Stimulated activated CD4-positive, alpha-beta T cell treated with anti-CD3 and anti-CD28 coated beads, TNF-alpha, amount 100 ng/mL, for 1 hour (primary cell): ENCODE measurements around the gene ITPR2.

ENCODE experiments used
- DNase-seq, 3 donors: peaks; one replicate each; pipeline ENCODE4 v3.0.0-alpha.2; 2020; ENCODE audit warnings: low read depth in 3 of 3, low spot score in 1 of 3

ITPR2 gene

DNA sequence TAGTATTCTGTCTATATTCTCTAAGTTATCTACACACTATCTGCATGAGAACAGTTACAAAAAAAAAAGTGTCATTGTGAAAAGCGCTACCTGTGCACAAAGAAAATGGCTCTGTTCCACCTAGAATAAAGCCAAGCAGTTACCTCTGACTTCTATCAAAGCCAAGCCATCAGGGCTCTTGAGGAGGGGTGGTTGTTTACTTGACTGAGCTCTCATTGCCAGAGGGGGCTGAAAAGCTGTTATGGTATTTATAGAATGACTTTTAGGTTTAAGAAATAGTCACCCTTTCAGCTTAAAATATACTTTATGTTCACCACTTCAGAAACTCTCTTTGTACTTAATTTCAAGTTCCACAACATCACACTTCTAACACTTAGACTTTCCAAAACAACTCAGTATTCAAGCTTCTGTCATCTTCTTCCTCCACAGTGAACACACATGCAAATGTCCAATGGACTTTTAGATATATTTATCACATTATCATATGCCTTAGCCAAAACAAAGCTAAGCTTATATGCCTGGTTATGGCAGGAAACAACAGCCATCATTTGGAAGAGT, 7.5 kb downstream of the ITPR2 start:
- no peak for DNase-seq

DNA sequence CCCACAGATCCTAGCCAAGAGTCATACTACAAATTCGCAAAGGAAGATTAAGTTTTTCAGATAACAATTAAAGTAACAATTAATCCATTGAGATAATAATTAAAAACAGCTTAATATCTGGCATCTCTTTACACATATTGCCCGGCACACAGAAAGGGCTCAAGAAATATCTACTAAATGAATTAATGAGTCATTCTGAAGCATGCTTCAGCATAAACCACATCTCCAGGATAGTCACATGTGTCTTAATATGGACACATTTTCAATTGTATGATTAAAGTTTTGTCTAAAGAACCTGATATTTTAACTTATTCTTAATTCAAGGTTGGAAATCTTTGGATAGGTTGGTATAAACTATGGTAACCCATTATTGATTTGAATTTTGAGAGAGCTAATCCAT, 9.6 kb downstream of the ITPR2 start:
- DNase-seq, result no peak

DNA sequence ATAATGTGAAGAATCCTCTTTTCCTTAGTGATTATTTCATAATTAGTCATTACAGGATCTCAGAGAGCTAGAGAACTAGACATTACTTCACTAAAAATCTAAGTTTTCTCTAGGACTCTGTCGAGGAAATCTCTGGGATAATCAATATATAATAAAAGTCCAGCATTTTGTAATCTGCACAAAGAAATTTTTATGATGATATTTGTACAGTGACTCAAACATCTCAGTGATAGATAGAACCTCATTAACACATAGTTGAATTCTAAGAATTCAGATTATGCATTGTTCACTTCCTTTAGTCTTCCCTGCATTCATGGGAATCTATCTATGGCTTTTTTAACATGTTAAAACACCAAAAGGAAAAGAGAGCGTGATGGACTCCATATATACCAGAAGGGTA, 11.0 kb downstream of the ITPR2 start:
- DNase-seq, result no peak

DNA sequence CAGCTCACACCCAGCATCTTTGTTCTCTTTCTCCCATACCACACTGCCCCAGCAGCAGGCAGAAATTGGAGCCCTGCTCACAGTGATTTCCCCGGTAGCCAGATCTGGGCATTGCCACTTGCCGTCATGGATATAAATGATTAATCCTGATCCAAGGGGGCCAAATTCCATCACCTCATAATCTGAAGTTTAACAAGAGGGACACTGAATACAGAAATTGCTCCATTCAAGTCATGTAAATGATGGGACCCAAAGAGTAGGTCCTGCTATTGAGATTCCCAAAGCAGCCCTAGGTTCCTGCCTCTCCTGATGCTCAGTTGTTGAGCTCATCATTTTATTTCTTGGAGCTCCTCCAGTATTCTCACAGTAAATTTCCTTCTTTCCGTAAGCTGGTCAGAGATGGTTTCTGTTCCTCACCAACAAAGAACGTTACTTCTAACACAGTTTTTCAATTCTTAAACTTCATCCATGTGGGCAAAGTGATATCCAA, 11.7 kb downstream of the ITPR2 start:
- DNase-seq, result no peak

DNA sequence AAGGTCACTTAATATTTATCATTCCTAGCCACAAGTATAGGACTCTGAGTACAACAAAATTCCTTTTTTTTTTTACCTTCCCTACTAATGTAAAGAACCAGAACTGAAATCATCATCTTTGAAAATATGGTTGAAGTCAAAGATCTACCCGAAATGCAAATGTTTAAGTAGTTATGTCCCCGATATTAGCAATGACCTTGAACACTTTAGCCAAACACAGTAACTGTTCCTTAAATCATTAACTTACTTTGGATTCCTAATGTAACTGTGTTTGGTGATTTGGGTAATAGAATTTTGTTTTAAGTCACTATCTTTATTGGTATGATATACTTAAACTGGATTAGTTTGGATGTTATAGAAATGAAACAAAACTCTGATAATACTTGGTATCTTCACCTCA, 14.4 kb downstream of the ITPR2 start:
- no peak for DNase-seq

DNA sequence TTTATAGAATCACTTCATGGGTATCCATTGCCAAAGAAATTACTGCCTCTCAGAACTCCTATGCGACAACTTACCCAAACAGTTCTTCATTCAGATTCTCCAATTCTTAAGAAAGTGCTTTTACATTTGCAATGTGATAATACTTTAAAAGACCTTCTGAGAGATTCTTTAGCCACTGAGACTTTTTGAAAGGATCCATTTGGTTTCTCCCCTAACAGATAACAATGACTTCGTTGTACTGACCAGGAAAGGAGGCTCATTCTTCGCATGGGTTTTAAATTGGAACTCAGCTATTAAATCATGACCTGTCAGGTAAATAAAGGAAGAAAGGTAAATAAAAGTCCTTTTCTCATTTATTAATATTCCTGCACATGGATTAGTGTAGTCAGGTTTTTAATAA, 14.8 kb downstream of the ITPR2 start:
- DNase-seq, result no peak

DNA sequence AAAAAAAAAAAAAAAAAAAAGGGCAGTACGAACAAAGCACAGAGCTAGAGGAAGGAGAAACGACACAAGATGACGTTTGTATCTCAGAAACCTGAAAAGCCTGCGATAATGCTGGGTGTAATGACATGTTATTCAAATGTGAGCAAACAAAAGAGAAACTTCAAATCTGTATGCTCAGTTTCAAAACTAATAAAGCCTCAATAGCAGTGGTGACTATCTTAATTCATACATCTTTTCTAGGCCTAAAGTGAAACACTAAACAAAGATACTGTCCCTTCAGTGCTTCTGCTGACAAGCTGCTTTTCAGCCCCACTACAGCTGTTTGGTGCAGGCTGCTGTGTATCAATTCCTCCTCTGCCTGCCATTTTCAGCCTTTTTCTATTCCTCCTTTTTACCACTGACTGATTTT, 15.8 kb downstream of the ITPR2 start:
- DNase-seq, result no peak

DNA sequence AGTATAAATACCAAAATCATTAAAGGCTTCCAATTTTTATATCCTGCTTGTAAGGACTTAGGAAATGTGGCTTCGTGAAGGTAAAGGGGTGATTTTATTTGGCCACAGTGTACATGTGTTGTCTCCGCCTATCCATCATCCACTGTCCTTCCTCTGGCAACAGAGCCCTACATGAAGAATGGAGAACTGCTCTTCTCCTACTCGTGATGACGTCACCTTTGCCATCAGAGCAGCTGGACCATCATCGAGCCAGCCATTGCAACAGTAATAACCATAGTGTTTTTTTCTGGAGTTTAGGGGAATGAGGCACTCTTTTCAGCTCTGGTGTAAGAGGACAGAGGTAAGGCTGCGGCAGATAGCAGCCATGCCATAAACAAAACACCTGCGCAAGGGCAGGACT, 19.2 kb downstream of the ITPR2 start:
- DNase-seq, result no peak

DNA sequence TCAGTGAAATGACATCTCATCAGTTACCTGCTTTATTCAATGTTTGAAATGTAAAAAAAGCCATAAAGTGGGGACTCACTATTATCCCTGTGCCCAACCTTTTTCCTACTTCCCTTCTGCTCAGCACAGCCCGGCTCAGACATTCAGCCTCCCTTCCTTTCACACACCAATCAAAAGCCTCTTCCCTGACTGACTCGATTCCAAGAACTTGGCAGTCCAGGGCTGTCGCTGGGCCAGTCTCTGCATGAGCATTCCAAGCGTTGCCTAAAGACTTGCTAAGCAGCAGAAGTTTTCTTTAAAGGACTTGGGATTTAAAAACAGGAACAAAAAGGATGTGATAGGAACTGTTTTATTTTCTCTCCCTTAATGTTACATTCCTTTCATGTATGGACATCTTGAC, 22.7 kb downstream of the ITPR2 start:
- DNase-seq, result no peak

DNA sequence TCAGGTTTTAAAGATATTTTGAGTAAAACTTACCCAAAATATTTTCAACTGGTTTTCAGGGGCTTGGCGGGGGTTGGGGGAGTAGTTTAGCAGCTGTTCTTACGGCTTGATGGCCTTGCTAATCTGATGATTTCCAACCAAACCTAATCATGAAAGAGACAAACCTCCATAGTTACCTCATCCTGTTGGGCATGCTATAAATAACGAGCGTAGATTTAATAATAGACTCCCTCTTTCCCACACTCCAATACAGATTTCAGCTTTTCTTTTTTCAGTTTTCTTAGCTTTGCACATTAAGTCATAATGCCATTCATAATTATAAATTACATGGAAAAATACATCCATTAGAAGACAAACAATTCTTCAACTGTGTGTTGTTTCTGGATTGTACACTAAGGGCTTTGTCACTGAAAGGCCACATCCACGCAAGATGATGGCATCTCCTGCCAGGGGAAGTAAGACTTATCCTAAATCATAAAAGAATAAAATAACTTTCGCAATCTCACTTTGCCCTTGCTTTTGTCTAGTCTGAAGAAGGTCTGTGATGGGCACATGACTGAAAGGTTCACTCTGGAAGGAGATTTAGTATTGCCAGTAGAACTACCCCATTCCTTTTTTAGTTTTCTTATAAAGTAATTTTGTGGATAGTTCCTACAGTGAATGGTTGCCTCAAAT, 23.2 kb downstream of the ITPR2 start:
- no peak for DNase-seq

DNA sequence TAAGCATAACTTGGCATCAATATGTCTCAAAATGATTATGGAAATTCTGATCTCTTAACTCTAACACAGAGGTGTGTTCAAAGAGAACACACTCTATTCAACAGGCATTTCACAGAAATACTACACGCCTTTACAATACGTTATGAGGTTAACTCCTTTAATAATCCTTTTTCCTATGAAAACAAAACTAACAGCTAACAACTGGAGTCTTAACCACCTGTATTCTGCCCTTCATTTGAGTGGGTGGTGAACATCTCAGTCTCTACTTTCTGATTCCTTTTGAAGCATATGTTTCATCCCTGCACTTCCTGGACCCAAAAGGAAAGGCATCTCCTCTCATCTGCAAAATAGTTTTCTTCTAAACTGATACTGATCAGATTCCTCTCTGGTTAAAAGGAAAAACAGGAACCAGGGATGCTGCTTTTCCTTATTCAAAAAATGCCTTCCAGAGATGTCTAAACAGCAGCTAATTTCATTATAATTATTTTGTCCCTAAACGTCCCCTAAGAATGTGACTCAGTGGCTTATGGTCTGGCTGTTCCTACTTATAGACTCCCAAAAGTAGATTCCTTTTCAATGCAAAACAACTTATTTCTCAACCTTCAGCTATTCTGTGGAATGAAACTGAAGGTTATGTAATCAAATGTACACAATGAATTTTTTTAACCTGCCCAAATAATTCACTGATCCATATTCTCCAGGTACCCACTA, 24.1 kb downstream of the ITPR2 start:
- DNase-seq, result no peak

DNA sequence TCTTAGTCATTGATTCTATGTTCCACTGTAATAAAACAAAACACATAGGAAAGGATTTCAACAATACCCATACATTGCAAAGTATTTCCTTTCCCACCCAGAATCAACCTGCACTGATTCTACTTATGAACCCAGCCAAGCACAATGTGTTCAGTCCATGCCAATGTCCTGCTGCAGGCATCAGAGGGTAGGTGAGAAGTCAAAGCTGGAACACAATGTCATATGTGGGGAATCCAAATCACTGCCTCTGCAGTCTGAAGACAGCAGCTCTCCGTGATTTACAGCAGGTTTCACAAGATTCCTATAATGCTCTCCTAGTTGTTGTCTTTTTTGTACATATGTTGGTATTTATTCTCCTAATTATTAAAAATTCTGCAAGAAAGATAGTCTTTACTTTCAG, 25.7 kb downstream of the ITPR2 start:
- no peak for DNase-seq

DNA sequence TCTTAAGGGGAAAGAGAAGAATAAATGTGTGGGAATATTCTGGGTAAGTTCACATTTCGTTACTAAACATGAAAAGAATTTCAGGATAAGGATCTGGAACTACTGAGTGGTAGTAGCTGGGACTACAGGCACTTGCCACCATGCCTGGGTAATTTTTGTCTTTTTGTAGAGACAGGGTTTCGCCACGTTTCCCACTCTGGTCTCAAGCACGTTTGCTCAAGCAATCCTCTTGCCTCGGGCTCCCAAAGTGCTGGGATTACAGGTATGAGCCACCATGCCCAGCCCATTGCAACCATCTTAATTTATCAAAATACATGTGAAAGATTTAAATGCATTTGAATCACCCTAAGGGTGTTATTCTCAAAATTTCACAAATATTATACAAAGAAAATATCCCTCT, 26.4 kb downstream of the ITPR2 start:
- no peak for DNase-seq

DNA sequence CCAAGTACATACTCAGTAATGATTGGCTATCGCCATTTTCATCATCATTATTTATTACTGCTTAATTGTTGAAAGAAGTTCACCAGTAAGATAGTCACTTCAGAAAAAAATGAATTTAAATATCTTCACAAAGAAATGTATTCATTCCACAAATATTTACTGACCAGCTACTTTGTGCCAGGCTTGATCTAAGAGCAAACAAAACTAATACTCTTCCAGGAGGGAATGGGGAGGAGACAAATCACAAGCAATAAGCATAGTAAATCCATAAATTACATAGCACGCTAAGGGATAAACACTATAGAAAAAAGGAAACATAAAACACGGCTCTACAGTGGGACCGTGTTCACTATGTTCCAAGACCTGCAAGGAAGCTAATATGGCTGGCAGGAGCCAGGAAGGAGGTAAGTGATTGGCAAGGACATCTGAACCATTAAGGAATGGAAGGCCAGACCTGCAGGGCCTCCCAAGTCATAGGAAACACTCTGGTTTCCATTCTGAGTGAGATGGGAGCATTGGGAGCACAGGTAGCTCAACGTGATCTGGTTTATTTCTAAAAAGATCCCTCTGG, 27.5 kb downstream of the ITPR2 start:
- no peak for DNase-seq

DNA sequence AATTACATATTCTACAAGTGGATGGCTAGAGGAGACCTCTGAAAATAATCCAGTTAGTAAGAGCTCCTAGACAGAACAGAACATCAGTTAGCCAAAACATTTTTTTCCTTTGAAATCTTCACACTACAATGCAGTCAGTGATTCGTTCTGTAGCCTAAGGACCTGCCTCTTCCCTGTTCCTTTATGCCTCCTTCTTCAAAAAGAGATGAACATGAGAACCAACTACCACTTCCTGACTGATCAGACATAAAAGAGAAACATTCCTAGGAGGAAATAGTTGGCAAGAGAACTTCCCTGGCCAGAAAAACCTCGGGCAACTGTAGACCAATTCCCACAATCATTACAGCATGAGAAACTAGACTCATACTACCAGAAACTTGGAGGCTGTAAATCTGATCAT, 29.4 kb downstream of the ITPR2 start:
- no peak for DNase-seq

DNA sequence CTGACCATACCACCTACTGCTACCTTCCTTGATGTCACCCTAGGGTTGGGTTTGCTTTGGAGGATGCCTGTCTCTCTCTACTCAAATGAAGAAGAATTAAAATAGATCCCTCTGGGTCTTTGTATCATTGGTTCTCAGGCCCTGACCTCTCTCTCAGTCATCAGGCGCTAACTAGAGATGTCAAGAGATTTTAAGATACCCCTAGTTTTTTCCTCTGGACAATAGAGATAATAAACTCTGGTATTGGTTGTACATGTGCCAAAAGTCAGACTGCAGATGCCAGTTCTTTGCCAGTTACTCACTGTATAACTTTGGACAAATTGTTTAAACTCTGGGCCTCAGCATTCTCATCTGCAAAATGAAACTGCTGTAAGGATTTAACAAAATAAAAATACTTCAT, 31.5 kb downstream of the ITPR2 start:
- DNase-seq, result no peak

DNA sequence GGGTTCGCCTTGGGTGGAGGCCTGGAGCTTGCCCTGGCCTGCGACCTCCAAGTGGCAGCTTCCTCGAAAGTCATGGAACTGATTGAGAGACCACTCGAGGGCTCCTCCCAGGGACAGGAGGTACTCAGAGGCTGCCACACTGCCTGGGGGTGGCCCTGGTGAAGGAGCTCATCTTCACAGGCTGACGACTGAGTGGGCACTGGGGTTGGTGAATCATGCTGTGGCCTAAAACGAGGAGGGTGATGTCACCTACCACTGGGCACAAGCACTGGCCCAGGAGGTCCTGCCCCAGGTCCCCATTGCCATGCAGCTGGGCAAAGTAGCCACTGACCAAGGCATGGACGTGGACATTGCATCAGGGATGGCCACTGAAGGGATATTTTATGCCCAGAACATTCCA, 32.1 kb downstream of the ITPR2 start:
- DNase-seq, result no peak

DNA sequence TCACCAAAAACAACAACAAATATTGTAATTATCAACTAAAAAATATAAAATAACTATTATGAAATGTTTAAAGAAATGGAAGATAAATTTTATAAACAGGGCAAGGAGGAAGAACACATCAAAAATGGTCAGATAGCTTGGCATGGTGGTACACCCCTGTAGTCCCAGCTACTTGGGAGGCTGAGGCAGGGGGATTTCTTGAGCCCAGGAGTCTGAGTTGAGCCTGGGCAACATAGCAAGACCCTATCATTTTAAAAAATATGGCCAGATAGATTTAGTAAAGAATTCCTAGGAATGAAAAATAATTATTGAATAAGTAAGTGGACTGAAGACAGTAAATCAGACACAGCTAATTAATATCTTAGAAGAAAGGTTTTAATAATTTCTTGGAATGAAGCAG, 32.6 kb downstream of the ITPR2 start:
- no peak for DNase-seq

DNA sequence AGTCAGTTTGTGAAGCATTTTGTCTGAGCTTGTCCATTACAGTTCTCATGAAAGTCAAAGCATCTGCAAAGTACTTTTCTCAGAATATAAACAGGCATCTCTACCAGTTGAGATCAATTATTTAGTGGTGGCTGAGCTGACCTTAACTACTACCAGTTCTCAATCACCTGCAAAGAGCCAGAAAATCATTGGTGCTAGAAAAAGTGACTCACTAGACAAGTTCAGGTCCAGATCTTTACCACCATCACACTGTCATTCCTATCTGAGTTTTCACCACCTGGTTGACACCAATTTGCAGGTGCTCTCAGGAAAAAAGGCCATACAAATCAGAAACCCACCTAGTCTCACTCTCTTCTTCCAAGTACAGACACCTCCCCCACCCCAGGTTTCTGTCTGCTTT, 33.3 kb downstream of the ITPR2 start:
- DNase-seq, result no peak

DNA sequence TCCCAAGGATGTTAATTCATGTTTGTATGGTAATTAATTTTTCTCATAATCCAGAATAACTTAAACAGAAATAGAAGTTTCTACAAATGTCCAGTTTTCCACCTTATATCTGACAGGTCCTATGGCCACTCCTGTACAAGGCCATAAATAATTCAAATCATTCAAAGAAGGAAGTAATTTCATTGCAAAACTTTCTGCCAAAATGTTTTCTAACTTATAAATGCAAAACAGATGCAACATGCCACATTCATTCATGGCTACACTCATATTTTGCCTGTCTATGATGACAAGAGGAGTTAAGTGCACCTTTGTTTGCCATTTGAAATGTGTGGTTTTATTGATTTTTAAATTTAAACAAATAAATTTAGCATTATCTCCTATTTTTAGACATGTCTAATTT, 34.4 kb downstream of the ITPR2 start:
- DNase-seq, result no peak

DNA sequence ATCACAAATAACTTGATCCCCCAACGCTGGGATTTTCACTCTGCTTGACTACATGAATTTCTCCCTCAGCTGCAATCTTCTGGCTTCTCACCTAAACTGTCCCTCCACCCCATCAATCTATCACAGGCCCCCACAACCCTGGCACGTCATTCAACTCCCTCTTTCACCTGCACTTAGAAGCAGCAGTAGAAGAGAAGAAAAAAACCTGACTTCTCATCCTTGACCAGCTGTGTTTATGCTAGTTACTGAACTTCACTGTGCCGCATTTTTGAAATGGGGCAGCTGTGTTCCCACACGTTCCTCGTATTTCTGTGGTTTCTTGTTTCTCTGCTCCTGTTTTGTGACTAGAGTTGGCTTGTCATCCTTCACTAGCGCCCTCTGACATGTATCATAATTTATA, 35.0 kb downstream of the ITPR2 start:
- DNase-seq, result no peak

DNA sequence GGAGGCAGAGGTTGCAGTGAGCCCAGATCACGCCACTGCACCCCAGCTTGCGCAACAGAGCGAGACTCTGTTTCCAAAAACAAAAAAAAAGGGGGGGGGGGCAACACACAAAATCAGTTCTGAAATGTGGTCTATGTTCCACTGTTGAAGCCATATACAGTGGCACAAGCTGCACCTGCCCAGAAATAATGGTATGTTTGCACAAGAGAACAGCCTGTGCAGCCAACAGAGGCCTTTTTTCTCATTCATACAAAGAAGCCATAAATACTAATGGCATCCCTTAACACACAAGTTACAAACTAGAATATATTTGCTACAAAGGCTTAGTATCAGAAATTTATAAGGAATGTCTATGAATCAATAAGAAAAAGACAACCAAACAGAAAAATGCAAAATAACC, 37.1 kb downstream of the ITPR2 start:
- no peak for DNase-seq
